Endothelial cell of umbilical vein (primary cell): Measurements from ENCODE around the gene CXXC4.

Experiments
- CTCF ChIP-seq, 2 donors: IDR thresholded peaks; 1 replicate in 1 of 2; 2 replicates in 1 of 2; pipeline ENCODE4 v1.5.1; 2011; ENCODE audit warnings: low read length in 2 of 2, mild to moderate bottlenecking in 2 of 2, moderate library complexity in 2 of 2, control low read depth in 1 of 2, inconsistent platforms in 1 of 2, low read depth in 1 of 2; ENCODE audit not compliant: insufficient read depth in 1 of 2; ENCODE audit errors: extremely low read depth in 1 of 2
- EZH2 ChIP-seq: IDR thresholded peaks from 2 replicates; pipeline ENCODE4 v1.6.1; 2012; ENCODE audit warnings: borderline replicate concordance, low read depth, mild to moderate bottlenecking, moderate library complexity, low read length, inconsistent platforms; ENCODE audit not compliant: severe bottlenecking
- JUN ChIP-seq: IDR thresholded peaks from 2 replicates; pipeline ENCODE4 v1.6.1; 2011; ENCODE audit warnings: borderline replicate concordance, low read depth; ENCODE audit not compliant: insufficient read length, insufficient read depth
- MAX ChIP-seq: IDR thresholded peaks from 2 replicates; pipeline ENCODE4 v1.6.1; 2011; ENCODE audit not compliant: insufficient read depth, insufficient read length
- POLR2A ChIP-seq: IDR thresholded peaks from 2 replicates; pipeline ENCODE4 v1.6.1; 2012; ENCODE audit warnings: low read depth, mild to moderate bottlenecking, control low read depth, low read length
- POLR2AphosphoS5 ChIP-seq: IDR thresholded peaks from 2 replicates; pipeline ENCODE4 v1.6.1; 2012; ENCODE audit warnings: low read depth, mild to moderate bottlenecking, control low read depth, low read length, moderate library complexity; ENCODE audit not compliant: insufficient read depth

DNA sequence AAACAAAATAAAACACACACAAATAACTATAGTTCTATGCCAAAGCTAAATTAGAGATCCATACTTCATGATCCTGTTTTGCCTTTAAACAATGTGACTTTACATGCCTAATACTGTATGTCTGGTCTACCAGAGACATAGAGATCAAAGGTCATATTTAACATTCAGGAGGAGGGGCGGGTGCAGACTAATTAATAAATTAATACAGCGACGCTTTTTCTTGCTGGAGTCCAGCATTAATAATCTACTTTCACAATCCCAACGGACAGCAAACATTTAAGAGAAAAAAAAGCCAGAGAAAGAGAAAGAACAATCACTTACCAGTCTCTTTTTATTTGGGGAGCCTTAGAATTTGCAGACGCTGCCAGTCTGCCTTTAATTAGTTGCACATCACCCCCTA is 509 bp downstream of the CXXC4 start:
- no peak for TF ChIP-seq CTCF (IDR thresholded peaks at IDR 0.05; ENCODE audit: extremely low read depth in 1 of 2, insufficient read depth in 1 of 2, low read depth in 1 of 2, low read length in 2 of 2)
- TF ChIP-seq JUN: no peak
- TF ChIP-seq POLR2A: no peak
- TF ChIP-seq POLR2AphosphoS5: no peak
- no peak for TF ChIP-seq MAX
- no peak for TF ChIP-seq EZH2
